HUES6 (cell line): Measurements from ENCODE around the gene PLEKHA6.

ENCODE experiments used
- H3K27ac ChIP-seq: 2 replicates; pipeline ENCODE4 v1.7.0; 2013; ENCODE audit warnings: low read depth, mild to moderate bottlenecking, low read length, inconsistent platforms
- H3K27me3 ChIP-seq: 2 replicates; pipeline ENCODE4 v1.6.1; 2013; ENCODE audit warnings: low read length; ENCODE audit not compliant: control insufficient read depth, insufficient read depth
- H3K36me3 ChIP-seq: 2 replicates; pipeline ENCODE4 v1.6.1; 2013; ENCODE audit warnings: low read length; ENCODE audit not compliant: control insufficient read depth, insufficient read depth
- H3K4me1 ChIP-seq: 2 replicates; pipeline ENCODE4 v1.6.1; 2013; ENCODE audit warnings: low read length; ENCODE audit not compliant: control insufficient read depth, insufficient read depth
- H3K4me3 ChIP-seq: 2 replicates; pipeline ENCODE4 v1.5.1; 2013; ENCODE audit warnings: low read depth, low read length
- H3K9ac ChIP-seq: one replicate; pipeline ENCODE4 v1.6.1; 2013; ENCODE audit warnings: mild to moderate bottlenecking, low read length
- H3K9me3 ChIP-seq: 2 replicates; pipeline ENCODE4 v1.6.1; 2013; ENCODE audit warnings: low read depth, low read length; ENCODE audit not compliant: control insufficient read depth, insufficient read depth

Gene PLEKHA6

DNA sequence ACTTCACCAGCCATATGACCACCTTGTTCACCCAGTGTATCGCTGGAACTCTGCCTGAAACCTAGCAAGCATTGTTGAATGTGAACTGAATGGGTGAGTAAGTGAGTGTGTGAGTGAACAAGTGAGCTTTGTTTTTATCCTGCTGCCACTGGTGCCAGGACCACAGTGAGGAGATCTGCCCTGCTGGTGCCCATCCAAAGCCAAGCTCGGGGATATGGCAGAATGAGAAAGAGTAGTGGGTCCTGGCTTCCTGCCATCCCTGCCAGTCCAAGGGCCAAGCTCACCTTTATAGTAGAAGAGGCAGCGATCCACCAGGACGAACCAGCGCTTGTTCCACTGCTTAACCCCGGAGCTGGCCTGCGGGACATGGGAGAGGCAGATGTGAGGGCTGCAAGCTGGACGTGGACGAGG lies 92.5 kb downstream of the PLEKHA6 start:
- peaks cover 7% of the 10 kb centered on the region; the same call in 1 of the 2 replicates for H3K4me1 ChIP-seq
- no peak overlapping the region for H3K27ac ChIP-seq
- H3K27me3 ChIP-seq: peaks cover 3% of the 10 kb centered on the region; the same call in 1 of the 2 replicates
- no peak overlapping the region for H3K9ac ChIP-seq
- no peaks in the 10 kb centered on the region for H3K36me3 ChIP-seq
- no peak overlapping the region for H3K4me3 ChIP-seq
- H3K9me3 ChIP-seq: no peaks in the 10 kb centered on the region

- Histone ChIP-seq H3K9ac (no peak overlapping the region), H3K9me3 (no peaks in the 10 kb centered on the region), H3K4me3 (no peak overlapping the region), H3K27ac (no peak overlapping the region), H3K4me1 (peaks cover 7% of the 10 kb centered on the region; the same call in 1 of the 2 replicates), H3K36me3 (no peaks in the 10 kb centered on the region), H3K27me3 (peaks cover 3% of the 10 kb centered on the region; the same call in 1 of the 2 replicates)
Observed at GRCh38 chr1:204266504-204267034, 93.2 kb downstream of the PLEKHA6 start.

- peaks cover 7% of the 10 kb centered on the region; the same call in 1 of the 2 replicates for H3K4me1 ChIP-seq
- H3K27ac ChIP-seq: no peak overlapping the region
- no peak overlapping the region for H3K4me3 ChIP-seq
- no peaks in the 10 kb centered on the region for H3K36me3 ChIP-seq
- H3K9ac ChIP-seq: no peak overlapping the region
- H3K9me3 ChIP-seq: no peaks in the 10 kb centered on the region
- H3K27me3 ChIP-seq: peaks cover 3% of the 10 kb centered on the region; the same call in 1 of the 2 replicates
Observed at GRCh38 chr1:204265665-204266064, 94.1 kb downstream of the PLEKHA6 start.

DNA sequence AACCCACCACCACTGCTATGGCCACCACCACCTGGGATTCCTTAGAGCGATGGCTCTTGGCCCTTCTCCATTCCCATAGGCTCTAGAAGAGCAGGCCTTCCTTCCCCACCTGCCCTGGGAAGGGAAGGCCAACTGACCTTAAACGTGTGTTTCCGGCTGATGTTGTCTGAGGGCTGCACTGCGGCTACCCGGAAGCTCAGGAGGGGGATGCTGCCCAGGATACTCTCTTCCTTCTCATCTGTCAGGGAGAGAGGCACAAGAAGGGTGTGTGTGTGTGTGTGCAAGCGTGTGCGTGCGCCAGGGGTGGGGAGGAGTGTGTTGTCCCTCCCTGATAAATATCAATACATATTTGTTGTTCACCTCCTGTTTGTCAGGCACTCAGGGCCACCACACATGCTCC lies 94.9 kb downstream of the PLEKHA6 start:
- Histone ChIP-seq H3K4me3 (no peak overlapping the region), H3K27ac (no peak overlapping the region), H3K27me3 (peaks cover 3% of the 10 kb centered on the region; the same call in 1 of the 2 replicates), H3K36me3 (no peaks in the 10 kb centered on the region), H3K4me1 (peaks cover 7% of the 10 kb centered on the region; the same call in 1 of the 2 replicates), H3K9me3 (no peaks in the 10 kb centered on the region), H3K9ac (no peak overlapping the region)

- H3K4me3 ChIP-seq: no peak overlapping the region
Observed at GRCh38 chr1:204263254-204263910, 96.3 kb downstream of the PLEKHA6 start.

GRCh38 chr1:204262506-204263253 lies 97.0 kb downstream of the PLEKHA6 start:
- peaks cover 3% of the 10 kb centered on the region; the same call in 1 of the 2 replicates for H3K27me3 ChIP-seq
- H3K36me3 ChIP-seq: no peaks in the 10 kb centered on the region
- H3K4me3 ChIP-seq: no peak overlapping the region
- no peak overlapping the region for H3K27ac ChIP-seq
- H3K9me3 ChIP-seq: no peaks in the 10 kb centered on the region
- H3K4me1 ChIP-seq: peaks cover 7% of the 10 kb centered on the region; the same call in 1 of the 2 replicates
- no peak overlapping the region for H3K9ac ChIP-seq

More at GRCh38 chr1:204263254-204263910, 96.3 kb downstream of the PLEKHA6 start:
- Histone ChIP-seq H3K4me1 (peaks cover 7% of the 10 kb centered on the region; the same call in 1 of the 2 replicates), H3K27me3 (peaks cover 3% of the 10 kb centered on the region; the same call in 1 of the 2 replicates), H3K9me3 (no peaks in the 10 kb centered on the region), H3K9ac (no peak overlapping the region), H3K36me3 (no peaks in the 10 kb centered on the region), H3K27ac (no peak overlapping the region)

DNA sequence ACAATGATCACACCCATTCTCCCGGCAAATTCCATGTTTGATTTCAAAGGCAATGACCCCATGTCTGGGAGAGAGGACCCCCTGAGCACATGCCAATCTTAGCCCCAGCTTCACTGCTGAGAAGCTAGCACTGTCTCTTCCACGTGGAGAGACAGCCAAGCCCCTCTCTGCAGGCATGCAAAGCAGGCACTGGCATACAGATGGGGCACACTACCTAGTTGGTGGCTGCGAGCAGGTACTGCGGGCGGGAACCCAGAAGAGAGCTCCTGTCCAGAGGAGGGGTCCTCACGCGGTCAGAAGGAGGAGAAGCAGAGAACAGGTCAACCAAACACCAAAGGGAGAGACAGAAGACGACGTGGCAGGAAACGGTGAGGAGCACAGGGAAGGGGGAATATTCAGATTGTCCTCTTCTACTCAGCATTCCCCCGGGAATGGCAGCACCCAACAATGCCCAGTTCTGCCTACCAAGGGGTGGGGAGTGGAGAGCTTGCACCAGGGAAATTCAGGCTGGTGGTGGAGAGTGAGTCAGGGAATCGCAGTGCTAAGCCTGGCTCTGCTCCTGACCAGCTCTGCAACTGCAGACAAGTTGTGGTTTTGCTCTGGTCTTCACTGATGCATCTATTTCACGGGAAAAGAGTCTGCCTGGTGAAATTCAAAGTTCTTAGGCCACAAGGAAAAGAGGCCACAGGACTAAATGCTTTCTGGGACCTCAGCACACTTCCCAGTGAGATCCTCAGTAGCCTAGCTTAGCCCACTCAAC lies 97.8 kb downstream of the PLEKHA6 start:
- Histone ChIP-seq H3K27ac (no peak overlapping the region), H3K36me3 (no peaks in the 10 kb centered on the region), H3K4me3 (no peak overlapping the region), H3K27me3 (peaks cover under 1% of the 10 kb centered on the region; the same call in 1 of the 2 replicates), H3K9me3 (no peaks in the 10 kb centered on the region), H3K4me1 (peaks cover 7% of the 10 kb centered on the region; the same call in 1 of the 2 replicates), H3K9ac (no peak overlapping the region)

- no peaks in the 10 kb centered on the region for H3K36me3 ChIP-seq
- no peaks in the 10 kb centered on the region for H3K27me3 ChIP-seq
- no peak overlapping the region for H3K4me3 ChIP-seq
- no peaks in the 10 kb centered on the region for H3K9me3 ChIP-seq
- no peak overlapping the region for H3K27ac ChIP-seq
- H3K9ac ChIP-seq: no peak overlapping the region
- peaks cover 13% of the 10 kb centered on the region for H3K4me1 ChIP-seq
Observed at GRCh38 chr1:204261266-204261665, 98.5 kb downstream of the PLEKHA6 start.

GRCh38 chr1:204260601-204261197 lies 99.0 kb downstream of the PLEKHA6 start:
- Histone ChIP-seq H3K27ac (no peak overlapping the region), H3K9me3 (no peaks in the 10 kb centered on the region), H3K4me1 (peaks cover 19% of the 10 kb centered on the region), H3K27me3 (no peaks in the 10 kb centered on the region), H3K9ac (no peak overlapping the region), H3K4me3 (no peak overlapping the region), H3K36me3 (no peaks in the 10 kb centered on the region)

DNA sequence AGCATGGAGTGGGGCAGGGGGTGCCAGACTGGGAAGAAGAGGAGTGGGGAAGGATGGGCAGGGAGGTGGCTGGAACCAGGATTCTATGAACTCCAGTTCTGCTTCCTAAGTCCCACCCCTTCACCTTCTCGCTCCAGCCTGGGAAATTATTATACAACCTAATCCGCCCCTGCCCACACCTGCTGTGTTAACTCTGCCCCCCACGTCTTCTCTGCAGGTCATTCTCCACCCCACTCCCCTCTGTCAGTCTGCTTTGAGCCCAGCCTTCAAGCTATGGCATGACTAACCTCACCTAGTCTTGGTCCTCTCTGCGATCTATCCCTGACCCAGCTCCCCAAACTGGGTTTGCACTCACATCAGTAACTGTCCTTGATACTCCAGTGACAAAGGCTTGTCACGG lies 99.9 kb downstream of the PLEKHA6 start:
- no peaks in the 10 kb centered on the region for H3K27me3 ChIP-seq
- no peaks in the 10 kb centered on the region for H3K9me3 ChIP-seq
- H3K36me3 ChIP-seq: no peaks in the 10 kb centered on the region
- H3K27ac ChIP-seq: no peak overlapping the region
- peaks cover 28% of the 10 kb centered on the region for H3K4me1 ChIP-seq
- H3K9ac ChIP-seq: no peak overlapping the region
- H3K4me3 ChIP-seq: no peak overlapping the region
